ENCODE measurements around the gene ZCCHC24.
A peak's percentile ranks its signal among the peaks of the same experiment; 100 is the strongest.

ZCCHC24 gene

DNA sequence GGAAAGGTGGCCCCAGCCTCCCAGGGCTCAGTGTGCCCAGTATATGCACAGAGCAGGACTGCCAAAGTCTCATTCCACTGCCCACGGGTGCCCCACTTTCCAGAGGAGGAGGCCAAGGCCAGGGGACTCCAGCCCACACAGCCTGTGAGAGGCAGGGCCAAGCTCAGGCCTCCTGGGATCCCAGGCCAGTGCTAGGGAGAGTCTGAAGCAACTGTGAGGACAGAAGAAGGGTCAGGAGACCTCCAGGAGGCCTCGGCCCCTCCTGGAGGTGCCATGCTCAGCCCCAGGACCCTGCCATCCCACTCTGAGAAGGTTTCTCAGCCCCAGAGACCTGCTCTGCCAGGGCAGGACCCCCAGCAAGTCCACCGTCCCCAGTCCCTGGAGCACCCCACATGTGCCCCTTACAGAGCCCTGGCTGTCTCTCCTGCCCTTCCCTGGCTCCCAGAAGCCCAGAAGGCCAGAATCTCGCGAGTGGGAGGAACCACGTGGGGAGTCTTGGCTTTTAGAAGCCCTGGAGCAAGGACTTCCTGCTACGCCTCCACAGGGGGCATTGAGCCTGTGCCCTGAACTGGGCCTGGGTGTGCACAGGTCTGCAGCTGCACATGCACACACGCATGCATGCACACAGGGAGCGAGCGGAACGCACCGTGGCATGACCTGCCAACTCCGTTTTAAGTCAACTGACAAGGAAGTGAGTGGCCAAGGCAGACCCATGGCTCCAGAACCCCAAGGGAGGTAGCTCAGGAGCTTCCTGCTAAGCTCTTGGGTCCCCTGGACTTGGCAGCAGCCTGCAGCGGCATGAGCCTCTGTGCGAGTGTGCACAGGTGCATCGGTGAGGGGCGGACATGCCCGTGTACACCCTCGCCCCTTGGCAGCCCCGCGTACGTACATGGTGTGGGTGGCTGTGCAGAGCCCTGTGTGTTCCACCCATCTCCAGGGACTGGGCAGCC, 33.6 kb downstream of the ZCCHC24 start:
- DNase-seq (ENCODE audit: low read depth in 2 of 2): no peak

- DNase-seq (ENCODE audit: low read depth in 2 of 2): no peak
Observed at GRCh38 chr10:79410315-79411094, 34.9 kb downstream of the ZCCHC24 start.

- DNase-seq (ENCODE audit: low read depth in 2 of 2): no peak
Observed at GRCh38 chr10:79409726-79410085, 35.7 kb downstream of the ZCCHC24 start.

DNA sequence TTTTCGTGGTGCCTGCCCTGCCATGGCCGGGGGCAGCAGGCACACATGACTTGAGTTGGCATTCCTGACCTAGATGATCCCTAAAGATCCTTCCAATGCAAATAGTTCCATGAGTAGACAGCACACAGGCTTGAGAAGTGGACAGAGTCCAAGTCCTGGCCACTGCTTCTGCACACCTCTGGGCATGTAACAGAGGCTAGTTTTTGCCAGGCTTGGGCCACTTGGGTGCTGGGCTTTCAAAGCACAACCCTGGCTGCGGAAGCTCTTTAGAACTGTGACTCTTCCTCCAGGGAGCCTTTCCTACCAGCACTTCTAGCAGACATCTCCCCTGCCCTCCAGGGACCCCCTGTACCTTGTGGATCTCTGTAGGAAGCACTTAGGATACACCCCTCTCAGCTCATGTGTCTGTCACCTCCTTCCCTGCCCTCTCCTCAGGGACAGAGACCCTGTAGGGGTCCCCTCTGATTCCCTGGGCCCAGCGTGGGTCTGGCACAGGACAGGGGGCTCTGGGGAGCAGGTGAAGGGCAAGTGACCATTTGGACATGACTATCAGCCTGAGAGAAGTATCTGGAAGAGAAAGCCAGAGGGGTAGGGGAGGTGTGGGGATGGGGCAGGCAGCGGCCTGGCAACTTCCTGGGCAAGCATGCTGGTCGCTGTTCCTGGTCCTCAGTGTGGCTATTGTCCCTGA, 36.2 kb downstream of the ZCCHC24 start:
- DNase-seq (ENCODE audit: low read depth in 2 of 2): no peak

- DNase-seq (ENCODE audit: low read depth in 2 of 2): no peak
Observed at GRCh38 chr10:79407811-79408795, 37.3 kb downstream of the ZCCHC24 start.

GRCh38 chr10:79407423-79407796, 38.0 kb downstream of the ZCCHC24 start:
- no peak for DNase-seq (ENCODE audit: low read depth in 2 of 2)

GRCh38 chr10:79406683-79407422, 38.6 kb downstream of the ZCCHC24 start:
- no peak for DNase-seq (ENCODE audit: low read depth in 2 of 2)

GRCh38 chr10:79405995-79406515, 39.4 kb downstream of the ZCCHC24 start:
- no peak for DNase-seq (ENCODE audit: low read depth in 2 of 2)

- no peak for DNase-seq (ENCODE audit: low read depth in 2 of 2)
Observed at GRCh38 chr10:79405221-79405994, 40.0 kb downstream of the ZCCHC24 start.

GRCh38 chr10:79404690-79405131, 40.7 kb downstream of the ZCCHC24 start:
- no peak for DNase-seq (ENCODE audit: low read depth in 2 of 2)

GRCh38 chr10:79404231-79404609, 41.2 kb downstream of the ZCCHC24 start:
- no peak for DNase-seq (ENCODE audit: low read depth in 2 of 2)

DNA sequence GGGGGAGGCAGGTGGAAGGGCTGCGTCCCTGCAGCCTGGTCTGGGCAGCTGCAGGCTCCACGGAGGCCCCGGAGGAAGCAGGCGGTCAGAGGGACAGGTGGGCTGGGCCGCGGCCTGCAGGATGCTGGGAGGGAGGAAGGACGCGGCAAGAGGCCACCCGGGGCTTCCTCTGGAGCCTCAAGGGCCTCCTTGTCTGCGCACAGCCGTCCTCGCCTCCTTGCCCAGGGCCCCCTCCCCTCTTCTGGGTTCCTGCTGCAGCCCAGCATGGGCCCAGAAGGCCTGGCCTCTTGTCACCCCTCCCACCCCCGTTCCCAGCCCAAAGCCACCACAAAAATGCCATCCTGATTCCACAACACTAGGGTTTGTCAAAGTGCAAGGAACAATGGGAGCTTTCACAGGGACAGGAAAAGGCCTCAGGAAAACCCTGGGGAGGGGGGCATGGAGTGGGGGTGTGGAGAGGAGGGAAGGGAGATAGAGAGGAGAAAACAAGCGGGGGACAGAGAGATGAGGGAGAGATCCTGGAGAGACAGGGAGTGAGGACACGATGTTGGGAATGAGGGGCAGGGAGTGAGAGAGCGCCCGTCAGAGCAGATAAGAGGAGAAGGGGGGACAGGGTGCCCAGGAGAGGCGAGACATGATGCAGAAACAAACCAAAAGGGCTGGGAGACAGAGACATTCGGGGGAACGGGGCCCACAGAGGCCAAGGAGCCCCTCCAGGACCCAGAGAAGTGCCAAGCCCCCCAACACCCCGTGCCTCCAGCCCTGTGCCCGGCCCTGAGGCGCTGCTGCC, 41.8 kb downstream of the ZCCHC24 start:
- no peak for DNase-seq (ENCODE audit: low read depth in 2 of 2)

GRCh38 chr10:79402951-79403350, 42.5 kb downstream of the ZCCHC24 start:
- no peak for DNase-seq (ENCODE audit: low read depth in 2 of 2)

DNA sequence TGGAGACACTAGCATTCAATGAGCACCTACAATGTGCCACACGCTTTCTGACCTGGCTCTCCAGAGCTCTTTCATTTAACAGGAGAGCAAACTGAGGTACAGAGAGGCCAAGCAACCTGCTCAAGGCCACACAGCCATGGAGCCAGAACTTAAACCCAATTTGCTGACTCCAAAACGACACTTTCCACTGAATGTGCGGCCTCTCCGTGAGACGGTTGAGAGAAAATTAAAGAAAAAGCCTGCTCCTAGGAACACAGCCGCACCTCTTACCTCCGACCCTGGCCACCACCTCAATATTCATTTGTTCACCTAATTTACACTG, 42.8 kb downstream of the ZCCHC24 start:
- no peak for DNase-seq (ENCODE audit: low read depth in 2 of 2)

GRCh38 chr10:79401015-79401921, 44.2 kb downstream of the ZCCHC24 start:
- no peak for DNase-seq (ENCODE audit: low read depth in 2 of 2)

- peak; percentile 52 to 62 for DNase-seq (ENCODE audit: low read depth in 2 of 2)
Observed at GRCh38 chr10:79400146-79401004, 45.0 kb downstream of the ZCCHC24 start.
